HG02852 (cell line): ENCODE data around the gene TBC1D1.

Experiments
- ATAC-seq: cut with Tn5 transposase; IDR thresholded peaks from one replicate; pipeline ENCODE4 v1.9.1; 2021; ENCODE audit warnings: mild to moderate bottlenecking, moderate library complexity; ENCODE audit not compliant: unreplicated experiment

TBC1D1 gene

GRCh38 chr4:38115601-38116000 lies 224.7 kb downstream of the TBC1D1 start:
- no peak for ATAC-seq

- no peak for ATAC-seq
Measured at GRCh38 chr4:38117591-38117990, 226.7 kb downstream of the TBC1D1 start.

GRCh38 chr4:38119668-38120385 lies 228.9 kb downstream of the TBC1D1 start:
- no peak for ATAC-seq

GRCh38 chr4:38120772-38121171 lies 229.9 kb downstream of the TBC1D1 start:
- no peak for ATAC-seq

GRCh38 chr4:38122060-38122459 lies 231.2 kb downstream of the TBC1D1 start:
- ATAC-seq, result no peak

GRCh38 chr4:38123555-38123954 lies 232.7 kb downstream of the TBC1D1 start:
- ATAC-seq, result no peak

GRCh38 chr4:38124961-38125360 lies 234.1 kb downstream of the TBC1D1 start:
- ATAC-seq, result no peak

- no peak for ATAC-seq
Measured at GRCh38 chr4:38125816-38126215, 234.9 kb downstream of the TBC1D1 start.

- ATAC-seq, result peak; percentile 51
Measured at GRCh38 chr4:38128478-38129459, 237.9 kb downstream of the TBC1D1 start.

GRCh38 chr4:38129460-38130227 lies 238.8 kb downstream of the TBC1D1 start:
- no peak for ATAC-seq

- no peak for ATAC-seq
Measured at GRCh38 chr4:38130884-38131283, 240.0 kb downstream of the TBC1D1 start.

GRCh38 chr4:38131371-38132091 lies 240.6 kb downstream of the TBC1D1 start:
- ATAC-seq, result peak; percentile 40

- peak; percentile 68 for ATAC-seq
Measured at GRCh38 chr4:38132107-38132673, 241.3 kb downstream of the TBC1D1 start.

- ATAC-seq, result no peak
Measured at GRCh38 chr4:38132843-38133662, 242.2 kb downstream of the TBC1D1 start.

- ATAC-seq, result no peak
Measured at GRCh38 chr4:38133711-38134480, 243.0 kb downstream of the TBC1D1 start.

- no peak for ATAC-seq
Measured at GRCh38 chr4:38135201-38135600, 244.3 kb downstream of the TBC1D1 start.

GRCh38 chr4:38136604-38137003 lies 245.7 kb downstream of the TBC1D1 start:
- ATAC-seq, result no peak

- ATAC-seq, result no peak
Measured at GRCh38 chr4:38137080-38137479, 246.2 kb downstream of the TBC1D1 start.

GRCh38 chr4:38138363-38138762 lies 247.5 kb downstream of the TBC1D1 start:
- no peak for ATAC-seq
